NCI-H1930 (cell line): Measurements from ENCODE around the gene CAST.

Experiments
- DNase-seq, 2 experiments: peaks; one replicate each; lab custom pipeline; 2025; lab: John Stamatoyannopoulos, UW

Gene CAST

GRCh38 chr5:96671441-96671840, 9.3 kb downstream of the CAST start:
- no peak for DNase-seq

- no peak for DNase-seq
These were observed 11.0 kb downstream of the CAST start for GRCh38 chr5:96673127-96673526.

GRCh38 chr5:96675882-96676281, 13.7 kb downstream of the CAST start:
- no peak for DNase-seq

- no peak for DNase-seq
These were observed 15.3 kb downstream of the CAST start for GRCh38 chr5:96677496-96677895.

- no peak for DNase-seq
These were observed 17.1 kb downstream of the CAST start for GRCh38 chr5:96679293-96679692.

GRCh38 chr5:96680759-96681470, 18.7 kb downstream of the CAST start:
- no peak for DNase-seq

- DNase-seq = no peak
These were observed 21.2 kb downstream of the CAST start for GRCh38 chr5:96683392-96683791.

GRCh38 chr5:96683810-96684209, 21.6 kb downstream of the CAST start:
- DNase-seq = no peak

- DNase-seq = no peak
These were observed 24.9 kb downstream of the CAST start for GRCh38 chr5:96687080-96687479.

- DNase-seq = no peak
These were observed 25.8 kb downstream of the CAST start for GRCh38 chr5:96687812-96688453.

GRCh38 chr5:96690861-96691260, 28.7 kb downstream of the CAST start:
- DNase-seq = no peak

- no peak for DNase-seq
These were observed 29.5 kb downstream of the CAST start for GRCh38 chr5:96691503-96692303.

- DNase-seq = no peak
These were observed 30.3 kb downstream of the CAST start for GRCh38 chr5:96692441-96692840.

- no peak for DNase-seq
These were observed 37.1 kb downstream of the CAST start for GRCh38 chr5:96699186-96699820.

- DNase-seq = no peak
These were observed 40.6 kb downstream of the CAST start for GRCh38 chr5:96702503-96703383.

- DNase-seq = no peak
These were observed 41.3 kb downstream of the CAST start for GRCh38 chr5:96703384-96703920.

GRCh38 chr5:96703995-96704394, 41.8 kb downstream of the CAST start:
- DNase-seq = no peak

- DNase-seq = no peak
These were observed 44.4 kb downstream of the CAST start for GRCh38 chr5:96706433-96707111.

- no peak for DNase-seq
These were observed 46.4 kb downstream of the CAST start for GRCh38 chr5:96708600-96708999.

GRCh38 chr5:96709152-96709821, 47.1 kb downstream of the CAST start:
- DNase-seq = no peak
